ENCODE data around the gene SCIN.
"Not testable (repeated sequence)": the region's sequence is repeated elsewhere in the genome, so short reads cannot be mapped to it uniquely, and the experiment has no call there.

Gene SCIN

DNA sequence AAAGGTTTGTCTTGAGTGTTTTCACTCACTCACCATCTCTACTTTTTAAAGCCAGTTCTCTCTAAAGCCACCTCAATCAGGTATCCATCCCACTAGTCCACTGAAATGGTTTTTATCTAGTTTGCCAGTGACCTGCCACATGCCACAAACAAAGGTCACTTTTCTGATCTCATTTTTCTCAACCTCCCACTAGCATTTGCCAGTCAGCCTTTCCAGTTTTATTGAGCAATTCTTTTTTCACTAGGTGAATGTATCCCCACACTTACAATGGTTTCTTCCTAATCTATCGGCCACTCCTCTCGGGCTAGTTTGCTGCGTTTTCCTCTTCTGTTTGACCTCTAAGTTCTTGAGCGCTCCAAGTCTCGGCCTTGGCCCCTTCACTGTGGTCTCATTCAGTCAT, 72.0 kb downstream of the SCIN start:
- DNase-seq (ENCODE audit: extremely low spot score, insufficient read length, low read depth) = no peak
- no peak for FAIRE-seq

DNA sequence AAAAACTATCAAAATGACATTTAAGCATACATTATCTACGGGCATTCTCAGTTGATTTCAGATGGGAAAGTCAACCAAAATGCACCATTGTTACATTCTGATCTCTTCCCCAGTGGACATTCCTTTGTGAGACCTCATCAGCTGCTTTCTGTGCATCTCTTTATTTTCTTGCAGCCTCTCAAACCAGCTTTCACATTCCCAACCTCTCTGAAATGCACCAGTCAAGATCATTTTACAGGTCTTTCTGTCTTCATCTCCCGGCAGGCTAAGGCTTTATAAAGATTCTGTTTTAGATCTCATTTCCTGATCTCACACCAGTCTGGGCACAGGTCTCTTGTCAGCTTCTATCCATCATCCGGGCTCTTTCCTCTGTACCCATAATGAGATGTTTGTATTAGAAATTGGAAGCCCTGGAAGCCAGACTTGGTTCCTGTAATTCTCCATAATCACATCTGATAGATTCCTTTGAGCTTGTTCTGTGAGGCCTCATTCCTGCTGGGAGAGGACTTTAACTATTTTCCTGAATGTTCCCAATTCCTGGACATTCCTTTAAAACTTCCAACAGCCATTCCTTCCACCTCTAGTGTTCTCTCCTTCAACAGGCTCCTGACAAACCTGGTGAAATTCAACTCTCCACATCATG, 72.6 kb downstream of the SCIN start:
- DNase-seq (ENCODE audit: extremely low spot score, insufficient read length, low read depth) (no peak), FAIRE-seq (no peak)

DNA sequence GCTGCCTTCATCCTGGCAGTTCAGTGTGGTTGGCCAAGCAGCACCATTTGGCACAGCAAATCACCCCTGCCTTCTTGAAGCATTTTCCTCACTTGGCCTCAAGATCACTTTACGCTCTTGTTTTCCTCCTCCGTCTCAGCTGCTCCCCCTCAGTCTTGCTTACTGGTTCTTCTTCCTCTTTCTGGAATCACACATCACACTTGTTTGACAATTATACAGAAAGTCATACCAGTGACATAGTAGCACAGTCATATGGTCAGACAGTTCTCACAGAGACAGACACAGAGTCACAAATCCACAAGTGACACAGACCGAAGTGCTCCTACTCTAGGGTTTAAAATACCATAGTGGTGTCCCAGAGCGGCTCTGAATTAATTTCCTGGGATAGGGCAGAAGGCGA, 73.1 kb downstream of the SCIN start:
- DNase-seq (ENCODE audit: extremely low spot score, insufficient read length, low read depth) = no peak
- no peak for FAIRE-seq

DNA sequence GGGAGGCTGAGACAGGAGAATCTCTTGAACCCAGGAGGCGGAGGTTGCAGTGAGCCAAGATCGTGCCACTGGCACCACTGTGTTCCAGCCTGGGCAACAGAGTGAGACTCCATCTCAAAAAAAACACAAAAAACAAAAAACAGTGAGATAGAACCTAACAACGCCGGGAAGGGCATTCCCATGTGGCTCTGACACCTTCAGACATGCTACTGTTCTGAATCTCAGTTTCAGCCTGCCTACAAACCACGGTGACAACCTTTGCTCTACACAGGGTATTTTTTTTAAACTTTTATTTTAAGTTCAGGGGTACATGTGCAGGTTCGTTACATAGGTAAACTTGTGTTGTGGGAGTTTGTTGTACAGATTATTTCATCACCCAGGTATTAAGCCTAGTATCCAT, 74.7 kb downstream of the SCIN start:
- not testable (repeated sequence) for FAIRE-seq; DNase-seq (ENCODE audit: extremely low spot score, insufficient read length, low read depth)

DNA sequence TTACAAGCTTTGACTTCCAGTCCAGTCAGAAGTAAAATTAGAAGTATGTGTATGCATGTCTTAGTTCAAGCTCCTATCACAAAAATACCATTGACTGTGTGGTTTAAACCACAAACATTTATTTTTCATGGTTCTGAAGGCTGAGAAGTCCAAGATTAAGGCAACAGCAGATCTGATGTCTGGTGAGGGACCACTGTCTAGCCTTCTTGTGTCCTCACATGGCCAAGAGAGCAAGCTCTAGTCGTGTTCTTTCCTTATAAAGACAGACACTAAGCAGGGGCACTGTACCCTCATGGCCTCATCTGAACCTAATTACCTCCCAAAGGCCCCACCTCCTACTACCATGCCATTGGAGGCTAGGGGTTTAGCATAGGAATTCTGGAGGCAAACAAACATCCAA, 75.6 kb downstream of the SCIN start:
- FAIRE-seq (no peak), DNase-seq (ENCODE audit: extremely low spot score, insufficient read length, low read depth) (no peak)

DNA sequence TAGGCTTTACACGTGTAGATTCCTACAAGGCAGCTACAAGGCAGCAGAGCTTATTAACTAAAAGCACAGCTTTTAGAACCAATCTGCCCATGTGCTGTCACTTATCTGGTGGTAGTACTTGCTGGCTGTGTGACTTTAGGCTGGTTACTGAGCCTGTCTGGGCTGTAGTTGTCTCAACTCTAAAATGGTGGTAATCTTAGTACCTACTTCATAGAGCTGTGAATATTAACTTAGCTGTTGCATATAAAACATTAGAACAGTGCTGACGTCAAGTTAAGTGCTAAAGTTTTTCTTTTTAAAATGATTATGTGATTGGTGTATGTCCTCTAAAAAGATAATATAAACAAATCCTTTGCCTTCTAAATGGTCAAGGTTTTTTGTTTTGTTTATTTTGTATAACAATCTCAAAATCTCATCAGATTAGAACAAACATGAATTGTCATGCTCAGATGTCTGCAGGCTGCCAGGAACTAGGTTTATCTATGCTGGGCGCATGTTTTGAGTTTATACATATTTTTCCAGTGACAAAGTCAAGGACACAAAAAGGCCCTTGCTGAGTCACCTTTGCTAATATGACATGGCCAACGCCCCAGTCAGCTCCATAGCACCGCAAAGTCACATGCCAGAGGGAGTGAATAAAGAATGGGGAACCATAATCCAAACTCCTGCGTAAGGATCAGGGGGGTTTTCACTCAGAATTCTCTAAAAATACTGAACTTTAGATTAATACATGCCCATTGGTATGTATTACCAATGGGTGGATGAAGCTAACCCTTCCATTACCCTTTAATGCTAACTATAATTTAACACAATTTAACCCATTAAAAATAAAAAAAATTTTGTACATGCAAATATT, 77.1 kb downstream of the SCIN start:
- DNase-seq (ENCODE audit: extremely low spot score, insufficient read length, low read depth) = no peak
- no peak for FAIRE-seq

DNA sequence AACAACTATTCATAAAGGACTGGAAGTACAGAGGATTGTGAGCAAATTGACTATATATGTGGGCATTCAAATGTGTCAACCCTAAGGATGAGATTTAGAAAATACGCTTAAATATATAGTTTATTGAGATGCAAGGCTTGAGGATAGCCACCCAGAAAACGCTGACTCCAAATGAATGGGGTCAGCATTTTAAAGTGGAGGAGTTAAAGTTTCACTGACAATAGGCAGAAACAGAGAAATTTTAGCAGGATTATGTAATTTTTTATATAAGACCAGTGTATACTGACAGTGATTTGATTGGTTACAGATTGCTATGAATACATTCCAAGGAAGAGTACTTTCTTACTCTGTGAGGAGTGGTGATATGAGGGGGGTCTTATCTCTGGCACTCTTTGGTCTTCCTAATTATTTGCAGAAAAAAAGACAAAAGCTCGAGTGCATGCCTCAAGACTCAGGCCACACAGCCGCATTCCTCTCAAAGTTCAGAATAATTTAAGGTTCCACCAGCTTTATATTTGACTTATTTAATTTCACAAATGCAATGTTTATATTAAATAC, 78.3 kb downstream of the SCIN start:
- no peak for FAIRE-seq
- DNase-seq (ENCODE audit: extremely low spot score, insufficient read length, low read depth) = no peak

DNA sequence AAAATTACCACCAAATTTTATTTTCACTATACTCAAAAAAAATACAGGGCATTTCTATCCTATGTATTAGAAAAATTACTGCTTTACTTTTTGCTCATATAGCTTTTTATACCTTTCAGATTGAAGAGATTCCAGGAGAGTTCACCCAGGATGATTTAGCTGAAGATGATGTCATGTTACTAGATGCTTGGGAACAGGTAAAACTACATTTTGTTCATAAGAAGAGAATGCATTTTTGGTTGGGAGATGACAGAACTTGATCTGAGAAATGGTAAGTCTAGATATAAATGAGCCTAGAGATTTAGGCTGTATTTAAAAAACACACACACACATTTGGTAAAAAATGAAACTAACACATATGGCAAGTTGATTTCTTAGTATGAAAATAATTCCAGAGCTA, 78.8 kb downstream of the SCIN start:
- no peak for FAIRE-seq

DNA sequence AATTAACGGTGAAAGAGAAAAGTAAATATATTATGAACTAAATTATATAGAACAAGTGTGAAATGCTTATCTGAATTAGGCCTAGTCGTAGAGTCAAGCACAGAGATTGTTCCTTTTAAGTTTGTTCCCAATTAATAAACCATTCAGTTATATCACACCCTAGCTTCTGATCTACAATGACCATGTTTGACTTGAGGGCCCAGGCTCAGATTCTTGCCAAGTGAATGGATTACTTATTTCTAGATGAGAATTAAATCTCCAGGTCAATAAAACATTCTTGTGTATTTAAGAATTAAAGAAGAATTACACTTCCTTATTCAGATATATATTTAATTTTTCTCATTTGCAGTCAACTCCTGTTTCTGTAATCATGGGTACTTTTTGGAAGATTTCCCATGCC, 79.6 kb downstream of the SCIN start:
- no peak for DNase-seq (ENCODE audit: extremely low spot score, insufficient read length, low read depth)
- no peak for FAIRE-seq

More for the DNA sequence above, 78.8 kb downstream of the SCIN start:
- no peak for DNase-seq (ENCODE audit: extremely low spot score, insufficient read length, low read depth)

DNA sequence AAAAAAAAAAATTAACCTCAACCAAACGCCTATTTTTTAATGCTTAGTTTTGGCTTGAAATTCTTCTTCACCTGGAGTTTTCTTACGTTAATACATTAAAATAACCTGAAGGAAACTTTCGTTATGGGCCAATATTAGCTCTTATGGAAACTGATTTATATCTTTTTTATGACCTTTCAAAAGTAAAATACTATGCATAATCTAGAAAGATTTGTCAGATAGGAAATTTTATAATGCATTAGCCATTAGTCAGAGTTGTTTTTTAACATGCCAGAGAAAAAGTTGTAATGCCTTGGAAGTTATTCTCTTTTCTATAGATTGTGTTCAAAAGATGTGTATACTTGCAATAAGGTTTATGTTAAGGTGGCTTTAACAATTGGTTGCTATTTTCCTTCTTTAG, 82.6 kb downstream of the SCIN start:
- DNase-seq (ENCODE audit: extremely low spot score, insufficient read length, low read depth) (no peak), FAIRE-seq (no peak)

DNA sequence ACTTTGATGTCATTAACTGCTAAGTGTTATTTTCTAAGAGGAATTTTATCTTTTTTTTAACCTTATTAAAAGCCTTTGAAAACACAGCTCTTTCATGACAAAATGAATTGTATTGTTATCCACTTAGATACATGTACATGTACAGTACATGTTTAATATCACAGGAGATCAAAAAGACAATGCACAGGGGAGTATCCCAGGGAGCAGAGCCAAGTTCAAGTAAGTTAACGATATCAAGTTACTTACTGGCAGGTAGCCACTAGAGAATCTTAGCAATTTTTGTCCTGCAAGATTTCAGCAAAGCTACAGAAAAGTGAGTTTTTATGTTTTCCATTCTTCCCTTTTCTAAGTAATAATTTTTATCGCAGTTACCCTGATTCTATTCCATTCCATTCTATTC, 83.0 kb downstream of the SCIN start:
- DNase-seq (ENCODE audit: extremely low spot score, insufficient read length, low read depth) (no peak), FAIRE-seq (no peak)

DNA sequence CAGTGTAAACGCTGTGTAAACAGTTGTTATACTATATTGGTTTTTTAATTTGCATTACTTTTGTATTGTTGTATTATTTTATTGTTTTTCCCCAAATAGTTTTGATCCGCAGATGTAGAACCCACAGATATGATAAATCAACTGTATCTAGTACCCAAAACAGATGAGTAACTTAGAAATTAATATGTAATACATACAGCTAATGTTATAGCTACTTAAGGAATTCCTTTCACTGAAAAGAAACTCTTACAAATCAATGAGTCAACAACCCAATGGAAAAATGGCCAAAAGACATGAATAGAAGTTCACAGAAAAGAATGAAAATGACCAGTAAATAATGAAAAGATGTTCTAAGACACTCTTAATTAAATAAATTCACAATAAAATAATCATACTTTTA, 84.6 kb downstream of the SCIN start:
- DNase-seq (ENCODE audit: extremely low spot score, insufficient read length, low read depth) (no peak), FAIRE-seq (no peak)

DNA sequence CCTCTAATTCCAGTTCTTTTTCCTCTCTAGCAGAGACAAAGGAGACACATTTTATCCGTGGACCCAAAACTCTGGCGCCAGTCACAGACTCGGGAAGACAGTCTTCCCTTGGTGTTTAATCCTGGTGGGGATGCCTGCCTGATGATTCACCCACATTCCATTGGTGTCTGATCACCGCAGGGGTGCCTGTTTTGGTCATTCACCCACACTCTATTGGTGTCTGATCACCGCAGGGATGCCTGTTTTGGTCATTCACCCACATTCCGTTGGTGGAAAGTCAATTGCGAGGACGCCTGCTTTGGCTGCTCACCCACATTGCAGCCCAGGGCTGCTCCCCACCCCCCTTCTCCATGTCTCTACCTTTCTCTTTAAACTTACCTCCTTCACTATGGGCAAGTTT, 89.9 kb downstream of the SCIN start:
- DNase-seq (ENCODE audit: extremely low spot score, insufficient read length, low read depth); FAIRE-seq: not testable (repeated sequence)

DNA sequence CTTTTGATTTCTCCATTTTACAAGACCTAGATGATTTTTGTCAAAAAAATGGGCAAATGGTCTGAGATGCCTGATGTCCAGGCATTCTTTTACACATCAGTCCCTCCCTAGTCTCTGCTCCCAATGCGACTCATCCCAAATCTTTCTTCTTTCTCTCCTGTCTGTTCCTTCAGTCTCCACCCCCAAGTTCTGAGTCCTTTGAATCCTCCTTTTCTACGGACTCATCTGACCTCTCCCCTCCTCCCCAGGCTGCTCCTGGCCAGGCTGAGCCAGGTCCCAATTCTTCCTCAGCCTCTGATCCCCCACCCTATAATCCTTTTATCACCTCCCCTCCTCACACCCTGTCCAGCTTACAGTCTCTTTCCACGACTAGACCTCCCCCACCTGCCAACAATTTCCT, 90.5 kb downstream of the SCIN start:
- FAIRE-seq; DNase-seq (ENCODE audit: extremely low spot score, insufficient read length, low read depth): not testable (repeated sequence)

DNA sequence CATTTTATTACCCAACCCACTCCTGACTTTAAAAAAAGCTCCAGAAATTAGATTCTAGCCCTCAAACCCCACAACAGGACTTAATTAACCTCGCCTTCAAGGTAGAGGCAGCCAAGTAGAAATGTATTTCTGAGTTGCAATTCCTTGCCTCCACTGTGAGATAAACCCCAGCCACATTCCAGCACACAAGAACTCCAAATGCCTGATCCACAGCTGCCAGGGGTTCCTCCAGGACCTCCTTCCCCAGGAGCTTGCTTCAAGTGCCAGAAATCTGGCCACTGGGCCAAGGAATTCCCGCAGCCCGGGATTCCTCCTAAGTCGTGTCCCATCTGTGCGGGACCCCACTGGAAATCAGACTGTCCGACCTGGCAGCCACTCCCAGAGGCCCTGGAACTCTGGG, 91.1 kb downstream of the SCIN start:
- no peak for FAIRE-seq
- no peak for DNase-seq (ENCODE audit: extremely low spot score, insufficient read length, low read depth)

DNA sequence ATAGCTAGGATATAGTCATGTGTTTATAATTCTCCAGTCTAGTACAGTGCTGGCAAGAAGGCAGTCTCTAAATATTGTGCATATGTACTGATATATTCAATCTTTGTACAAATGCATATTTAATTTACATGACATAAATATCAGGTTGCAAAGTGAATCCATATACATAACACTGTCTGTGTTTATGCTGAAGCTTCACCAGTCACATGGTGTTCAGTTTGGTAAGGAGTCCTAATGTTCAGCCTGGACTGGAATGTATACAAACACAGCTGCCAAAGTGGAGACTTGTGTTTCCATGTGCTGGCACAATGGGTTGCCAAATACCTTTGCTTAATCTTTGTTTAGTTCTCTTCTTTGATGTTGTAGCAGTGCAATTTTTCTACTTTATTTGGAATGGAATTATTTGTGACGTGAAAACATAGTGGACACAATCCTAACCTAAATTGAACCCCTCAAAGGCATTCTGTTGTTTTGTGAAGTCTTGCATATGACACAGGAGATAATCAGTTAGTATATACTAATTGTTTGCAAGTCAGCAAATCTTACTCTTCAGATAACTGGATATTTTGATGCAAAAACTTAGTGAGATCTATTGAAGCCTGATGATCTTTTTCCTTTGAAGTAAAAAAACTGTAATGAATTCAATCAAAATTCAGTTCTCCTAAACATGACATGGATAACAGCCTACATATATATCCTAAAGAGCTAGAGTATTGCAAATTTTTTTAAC, 99.6 kb downstream of the SCIN start:
- no peak for FAIRE-seq
- no peak for DNase-seq (ENCODE audit: extremely low spot score, insufficient read length, low read depth)

DNA sequence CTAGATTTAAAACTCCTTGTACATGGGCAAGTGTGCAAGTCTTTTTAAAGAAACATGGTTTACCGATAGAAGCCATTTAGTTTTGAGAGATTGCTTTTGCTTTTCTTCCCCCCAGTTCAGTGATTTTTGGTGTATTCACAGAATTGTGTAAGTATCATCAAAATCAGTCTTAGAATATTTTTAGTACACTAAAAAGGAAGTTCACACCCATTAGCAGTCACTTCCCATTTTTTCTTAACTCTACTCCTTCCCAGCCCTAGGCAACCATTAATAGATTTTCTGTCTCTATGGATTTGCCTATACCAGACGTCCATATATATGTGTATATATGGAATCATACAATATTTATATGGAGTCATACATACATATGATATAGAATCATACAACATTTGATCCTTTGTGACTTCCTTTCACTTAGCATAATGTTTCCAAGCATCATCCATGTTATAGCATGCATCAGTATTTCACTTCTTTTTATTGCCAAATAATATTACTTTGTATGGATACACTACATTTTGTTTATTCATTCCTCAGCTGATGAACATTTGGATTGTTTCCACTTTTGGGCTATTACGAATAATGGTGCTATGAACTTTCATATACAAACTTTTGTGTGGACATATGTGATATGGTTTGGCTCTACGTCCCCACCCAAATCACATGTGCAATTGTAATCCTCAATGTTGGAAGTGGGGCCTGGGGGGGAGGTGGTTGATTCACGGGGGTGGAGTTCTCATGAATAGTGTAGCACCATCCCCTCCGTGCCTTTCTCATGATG, 100.4 kb downstream of the SCIN start:
- FAIRE-seq = no peak
- no peak for DNase-seq (ENCODE audit: extremely low spot score, insufficient read length, low read depth)

DNA sequence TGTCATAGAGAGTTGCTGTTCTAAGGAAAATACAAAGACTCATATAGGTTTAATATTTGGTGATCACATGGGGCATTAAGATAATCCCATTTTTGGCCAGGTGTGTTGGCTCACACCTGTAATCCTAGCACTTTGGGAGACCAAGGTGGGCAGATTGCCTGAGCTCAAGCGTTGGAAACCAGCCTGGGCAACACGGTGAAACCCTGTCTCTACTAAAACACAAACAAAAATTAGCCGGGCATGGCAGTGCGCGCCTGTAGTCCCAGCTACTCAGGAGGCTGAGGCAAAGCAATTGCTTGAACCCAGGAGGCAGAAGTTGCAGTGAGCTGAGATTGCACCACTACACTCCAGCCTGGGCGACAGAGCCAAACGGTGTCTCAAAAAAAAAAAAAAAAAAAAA, 102.9 kb downstream of the SCIN start:
- not testable (repeated sequence) for FAIRE-seq; DNase-seq (ENCODE audit: extremely low spot score, insufficient read length, low read depth)

DNA sequence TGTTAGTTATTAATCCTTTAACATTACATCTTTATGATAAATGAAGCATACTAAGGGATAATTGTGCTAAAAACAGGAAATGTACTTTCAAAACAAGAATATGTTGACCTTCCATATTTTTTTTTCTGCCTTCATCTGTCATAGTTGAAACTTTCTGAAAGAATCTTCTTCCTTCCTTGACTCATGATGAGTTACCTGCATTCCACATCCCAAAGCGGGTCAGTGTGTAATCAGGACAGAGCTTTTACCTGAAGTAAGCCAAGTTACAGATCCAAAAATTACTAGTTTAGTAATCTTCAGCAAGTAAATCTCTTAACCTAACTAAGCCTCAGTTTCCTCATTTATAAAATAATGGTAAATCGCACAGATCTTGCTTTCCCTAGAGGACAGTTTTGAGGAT, 103.5 kb downstream of the SCIN start:
- FAIRE-seq = no peak
- DNase-seq (ENCODE audit: extremely low spot score, insufficient read length, low read depth) = no peak

DNA sequence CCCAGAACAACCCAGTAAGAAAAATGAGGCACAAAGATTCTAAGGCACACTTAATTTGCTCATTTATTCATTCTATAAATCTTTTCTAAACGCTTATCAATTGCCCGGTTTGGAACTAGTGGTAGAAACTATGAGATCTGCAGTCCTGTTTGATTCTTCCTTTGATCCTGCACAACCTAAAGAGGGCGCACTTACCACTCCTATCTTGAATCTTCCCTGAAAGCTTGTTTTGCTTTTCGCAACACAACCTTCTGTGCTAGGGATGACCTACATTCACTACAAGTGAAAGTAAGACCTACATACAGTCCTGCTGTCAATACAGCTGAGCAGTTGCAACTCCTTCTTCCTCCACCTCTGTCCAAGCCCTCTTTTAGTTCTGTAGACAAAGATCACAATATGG, 104.3 kb downstream of the SCIN start:
- DNase-seq (ENCODE audit: extremely low spot score, insufficient read length, low read depth) = no peak
- FAIRE-seq = no peak
